Measurements from ENCODE around the gene SOWAHB. TPM values are rescaled to one million over a fixed set of nuclear protein-coding genes. Genes with fewer than 3 reads are reported as not detected.

The SOWAHB gene
- total and polyA plus RNA-seq, 4 donors: 2.5 to 30.5 (median 10.1) TPM

DNA sequence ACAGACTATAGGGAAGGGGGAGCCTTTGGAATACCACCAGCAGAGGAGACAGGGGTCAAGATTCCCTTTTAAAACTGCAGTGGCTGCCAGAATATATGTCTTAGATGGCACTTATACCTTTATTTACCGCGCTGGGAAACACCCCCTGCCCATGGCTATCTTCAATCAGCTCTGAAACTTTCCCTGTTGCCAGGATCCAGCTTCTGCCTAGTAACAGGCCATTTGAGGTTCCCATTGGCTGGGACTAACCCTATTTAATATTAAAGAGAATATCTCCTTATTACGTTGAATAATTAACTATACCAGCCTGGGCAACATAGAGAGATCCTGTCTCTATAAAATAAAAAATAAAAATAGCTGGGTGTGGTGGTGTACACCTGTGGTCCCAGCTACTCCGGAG lies 23.8 kb downstream of the SOWAHB start:
- Histone ChIP-seq H3K4me1 (ENCODE audit: control insufficient read depth in 4 of 4, insufficient read depth in 4 of 4, low read length in 3 of 4) (no peaks in the 10 kb centered on the region), H3K27me3 (ENCODE audit: control insufficient read depth in 4 of 4, insufficient read depth in 4 of 4, low read length in 3 of 4) (no peaks in the 10 kb centered on the region), H3K4me3 (ENCODE audit: low read depth in 1 of 3, low read length in 3 of 3) (no peak overlapping the region), H3K9ac (ENCODE audit: low read depth in 1 of 2, low read length in 2 of 2) (no peak overlapping the region), H3K36me3 (ENCODE audit: control insufficient read depth in 4 of 4, insufficient read depth in 3 of 4, low read depth in 1 of 4, low read length in 3 of 4) (no peaks in the 10 kb centered on the region), H3K27ac (ENCODE audit: low read depth in 1 of 2, low read length in 2 of 2) (no peak overlapping the region), H3K9me3 (ENCODE audit: control insufficient read depth in 4 of 4, low read length in 3 of 4) (no peaks in the 10 kb centered on the region)
- DNase-seq (ENCODE audit: low spot score): no peak
- TF ChIP-seq HNF4G (IDR thresholded peaks at IDR 0.05): no peak
- no peak for TF ChIP-seq RAD21 (IDR thresholded peaks at IDR 0.05)
- TF ChIP-seq, protein P1, sequence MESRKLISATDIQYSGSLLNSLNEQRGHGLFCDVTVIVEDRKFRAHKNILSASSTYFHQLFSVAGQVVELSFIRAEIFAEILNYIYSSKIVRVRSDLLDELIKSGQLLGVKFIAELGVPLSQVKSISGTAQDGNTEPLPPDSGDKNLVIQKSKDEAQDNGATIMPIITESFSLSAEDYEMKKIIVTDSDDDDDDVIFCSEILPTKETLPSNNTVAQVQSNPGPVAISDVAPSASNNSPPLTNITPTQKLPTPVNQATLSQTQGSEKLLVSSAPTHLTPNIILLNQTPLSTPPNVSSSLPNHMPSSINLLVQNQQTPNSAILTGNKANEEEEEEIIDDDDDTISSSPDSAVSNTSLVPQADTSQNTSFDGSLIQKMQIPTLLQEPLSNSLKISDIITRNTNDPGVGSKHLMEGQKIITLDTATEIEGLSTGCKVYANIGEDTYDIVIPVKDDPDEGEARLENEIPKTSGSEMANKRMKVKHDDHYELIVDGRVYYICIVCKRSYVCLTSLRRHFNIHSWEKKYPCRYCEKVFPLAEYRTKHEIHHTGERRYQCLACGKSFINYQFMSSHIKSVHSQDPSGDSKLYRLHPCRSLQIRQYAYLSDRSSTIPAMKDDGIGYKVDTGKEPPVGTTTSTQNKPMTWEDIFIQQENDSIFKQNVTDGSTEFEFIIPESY (IDR thresholded peaks at IDR 0.05): no peak
- no peak for TF ChIP-seq YY1 (IDR thresholded peaks at IDR 0.05)
- no peak for TF ChIP-seq ATF3 (IDR thresholded peaks at IDR 0.05)
- TF ChIP-seq REST (IDR thresholded peaks at IDR 0.05): no peak
- TF ChIP-seq, protein P2, sequence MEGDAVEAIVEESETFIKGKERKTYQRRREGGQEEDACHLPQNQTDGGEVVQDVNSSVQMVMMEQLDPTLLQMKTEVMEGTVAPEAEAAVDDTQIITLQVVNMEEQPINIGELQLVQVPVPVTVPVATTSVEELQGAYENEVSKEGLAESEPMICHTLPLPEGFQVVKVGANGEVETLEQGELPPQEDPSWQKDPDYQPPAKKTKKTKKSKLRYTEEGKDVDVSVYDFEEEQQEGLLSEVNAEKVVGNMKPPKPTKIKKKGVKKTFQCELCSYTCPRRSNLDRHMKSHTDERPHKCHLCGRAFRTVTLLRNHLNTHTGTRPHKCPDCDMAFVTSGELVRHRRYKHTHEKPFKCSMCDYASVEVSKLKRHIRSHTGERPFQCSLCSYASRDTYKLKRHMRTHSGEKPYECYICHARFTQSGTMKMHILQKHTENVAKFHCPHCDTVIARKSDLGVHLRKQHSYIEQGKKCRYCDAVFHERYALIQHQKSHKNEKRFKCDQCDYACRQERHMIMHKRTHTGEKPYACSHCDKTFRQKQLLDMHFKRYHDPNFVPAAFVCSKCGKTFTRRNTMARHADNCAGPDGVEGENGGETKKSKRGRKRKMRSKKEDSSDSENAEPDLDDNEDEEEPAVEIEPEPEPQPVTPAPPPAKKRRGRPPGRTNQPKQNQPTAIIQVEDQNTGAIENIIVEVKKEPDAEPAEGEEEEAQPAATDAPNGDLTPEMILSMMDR (IDR thresholded peaks at IDR 0.05; ENCODE audit: low read depth, low read length, missing input control): no peak
- TF ChIP-seq GABPA (IDR thresholded peaks at IDR 0.05 in 1 of 2, conservative IDR thresholded peaks at IDR 0.05 in 1 of 2): no peak
- no peak for TF ChIP-seq NR2F2 (IDR thresholded peaks at IDR 0.05)
- whole genome bisulfite sequencing: 87% methylated on average over 4 of the region's 4 CpGs

- no peak overlapping the region for H3K27ac ChIP-seq (ENCODE audit: low read depth in 1 of 2, low read length in 2 of 2)
- 80% methylated on average over 1 of the region's 1 CpG for WGBS
- no peak overlapping the region for H3K9ac ChIP-seq (ENCODE audit: low read depth in 1 of 2, low read length in 2 of 2)
- no peaks in the 10 kb centered on the region for H3K36me3 ChIP-seq (ENCODE audit: control insufficient read depth in 4 of 4, insufficient read depth in 3 of 4, low read depth in 1 of 4, low read length in 3 of 4)
- no peak for DNase-seq (ENCODE audit: low spot score)
- no peaks in the 10 kb centered on the region for H3K27me3 ChIP-seq (ENCODE audit: control insufficient read depth in 4 of 4, insufficient read depth in 4 of 4, low read length in 3 of 4)
- H3K4me3 ChIP-seq (ENCODE audit: low read depth in 1 of 3, low read length in 3 of 3): no peak overlapping the region
- no peaks in the 10 kb centered on the region for H3K9me3 ChIP-seq (ENCODE audit: control insufficient read depth in 4 of 4, low read length in 3 of 4)
- H3K4me1 ChIP-seq (ENCODE audit: control insufficient read depth in 4 of 4, insufficient read depth in 4 of 4, low read length in 3 of 4): no peaks in the 10 kb centered on the region
- no peak for TF ChIP-seq REST (IDR thresholded peaks at IDR 0.05)
- TF ChIP-seq FOXA1 (IDR thresholded peaks at IDR 0.05): no peak
- TF ChIP-seq GABPA (IDR thresholded peaks at IDR 0.05 in 1 of 2, conservative IDR thresholded peaks at IDR 0.05 in 1 of 2): no peak
- TF ChIP-seq, protein P1 (IDR thresholded peaks at IDR 0.05): no peak
- no peak for TF ChIP-seq TAF1 (conservative IDR thresholded peaks at IDR 0.05)
- no peak for TF ChIP-seq SP1 (IDR thresholded peaks at IDR 0.05)
- TF ChIP-seq HNF4G (IDR thresholded peaks at IDR 0.05): no peak
- TF ChIP-seq, protein P2 (IDR thresholded peaks at IDR 0.05; ENCODE audit: low read depth, low read length, missing input control): no peak
- no peak for TF ChIP-seq EGR1 (IDR thresholded peaks at IDR 0.05; ENCODE audit: low read depth in 2 of 2)
- TF ChIP-seq ATF3 (IDR thresholded peaks at IDR 0.05): no peak
- TF ChIP-seq MAX (IDR thresholded peaks at IDR 0.05): no peak
- no peak for TF ChIP-seq RAD21 (IDR thresholded peaks at IDR 0.05)
Observed at GRCh38 chr4:76873495-76873894, 24.4 kb downstream of the SOWAHB start.
